Measurements from ENCODE around the gene TXNDC12.

The TXNDC12 gene

GRCh38 chr1:51990478-51990965 is 64.5 kb downstream of the TXNDC12 start, which contains the start of gene RAB3B:
RAB3B (minus strand) TSS chr1:51990700; CDS start chr1:51977117, 13,583 bp downstream.
- DNase-seq, result no peak

- no peak for DNase-seq
Observed at GRCh38 chr1:51989582-51990477, 65.2 kb downstream of the TXNDC12 start.

GRCh38 chr1:51988254-51988653 is 66.7 kb downstream of the TXNDC12 start:
- DNase-seq, result no peak

- no peak for DNase-seq
Observed at GRCh38 chr1:51986718-51987117, 68.3 kb downstream of the TXNDC12 start.

- DNase-seq, result no peak
Observed at GRCh38 chr1:51982161-51982560, 72.8 kb downstream of the TXNDC12 start.

- no peak for DNase-seq
Observed at GRCh38 chr1:51981555-51981954, 73.4 kb downstream of the TXNDC12 start.

GRCh38 chr1:51978099-51978498 is 76.9 kb downstream of the TXNDC12 start:
- no peak for DNase-seq

GRCh38 chr1:51976846-51977602 is 78.0 kb downstream of the TXNDC12 start:
- no peak for DNase-seq

- DNase-seq, result no peak
Observed at GRCh38 chr1:51973587-51974474, 81.2 kb downstream of the TXNDC12 start.
